GM19193 (cell line): Measurements from ENCODE around the gene PLXNA4.

ENCODE experiments used
- POLR2A ChIP-seq: IDR thresholded peaks from 4 replicates; pipeline ENCODE4 v1.6.1; 2011; ENCODE audit not compliant: insufficient read depth, insufficient read length; ENCODE audit errors: extremely low read depth

The PLXNA4 gene

DNA sequence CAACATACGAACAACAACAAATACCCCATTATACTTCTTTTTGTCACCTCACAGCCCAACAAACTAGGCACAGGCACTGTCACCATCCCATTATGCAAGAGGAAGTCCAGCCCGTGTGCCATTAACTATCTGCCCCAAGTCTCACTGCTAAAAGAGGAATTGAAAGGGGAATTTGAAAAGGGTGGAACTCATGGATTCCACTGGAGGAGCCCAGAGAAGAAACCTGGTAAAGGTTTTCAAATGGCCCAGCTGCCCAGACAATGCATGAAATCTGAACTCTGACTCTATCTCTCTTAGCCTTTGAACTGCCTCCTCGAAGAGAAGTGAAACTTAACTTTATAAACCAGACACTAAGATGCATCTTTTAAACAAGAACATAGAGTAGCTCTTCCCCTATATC, 130.0 kb downstream of the PLXNA4 start:
- TF ChIP-seq POLR2A = no peak

DNA sequence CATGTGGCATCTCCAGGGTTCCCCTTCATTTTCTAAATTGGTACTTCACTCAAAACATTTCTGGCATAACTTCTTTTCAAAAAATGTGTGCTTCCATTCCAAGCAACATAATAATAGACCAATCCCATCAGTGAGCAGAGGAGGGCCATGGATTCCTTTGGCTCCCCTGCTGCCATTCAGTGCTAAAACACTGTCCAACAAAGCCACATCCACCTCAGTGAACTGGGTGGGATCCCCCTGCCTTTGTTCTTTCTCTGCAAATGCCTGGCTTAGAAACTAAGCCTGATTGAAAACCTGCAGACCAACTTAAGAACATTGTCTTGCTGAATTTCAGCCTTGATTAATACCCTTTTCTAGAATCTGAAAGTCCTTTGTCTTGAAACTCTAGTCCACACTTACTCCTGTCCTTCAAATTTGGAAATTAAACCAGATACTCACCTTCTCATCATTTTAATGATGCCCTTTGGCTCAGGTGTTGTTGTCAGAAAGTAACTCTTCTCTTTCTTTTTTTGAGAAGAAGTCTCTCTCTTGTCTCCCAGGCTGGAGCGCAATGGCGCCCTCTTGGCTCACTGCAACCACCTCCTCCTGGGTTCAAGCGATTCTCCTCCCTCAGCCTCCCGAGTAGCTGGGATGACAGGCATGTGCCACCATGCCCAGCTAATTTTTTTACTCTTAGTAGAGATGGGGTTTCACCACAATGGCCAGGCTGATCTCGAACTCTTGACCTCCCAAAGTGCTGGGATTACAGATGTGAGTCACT, 132.3 kb downstream of the PLXNA4 start:
- no peak for TF ChIP-seq POLR2A

DNA sequence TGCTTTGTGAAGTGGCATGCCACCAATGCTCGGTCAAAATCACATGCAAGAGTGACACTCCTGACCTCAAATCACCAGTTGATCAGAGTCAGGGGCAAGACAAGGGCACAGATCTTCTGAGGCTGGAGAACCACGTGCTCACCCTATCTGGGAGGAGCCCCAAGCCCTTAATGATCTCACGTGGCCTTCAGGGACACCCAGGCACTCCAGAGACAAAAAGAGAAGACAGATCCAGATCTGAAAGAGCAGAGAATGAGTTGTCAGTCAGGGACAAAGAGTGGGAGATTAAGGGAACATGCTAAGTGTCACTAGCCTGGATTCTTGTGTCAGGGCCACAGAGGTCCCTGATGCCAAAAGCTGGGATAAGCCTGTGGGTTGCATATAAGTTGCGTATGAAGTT, 134.3 kb downstream of the PLXNA4 start:
- no peak for TF ChIP-seq POLR2A

DNA sequence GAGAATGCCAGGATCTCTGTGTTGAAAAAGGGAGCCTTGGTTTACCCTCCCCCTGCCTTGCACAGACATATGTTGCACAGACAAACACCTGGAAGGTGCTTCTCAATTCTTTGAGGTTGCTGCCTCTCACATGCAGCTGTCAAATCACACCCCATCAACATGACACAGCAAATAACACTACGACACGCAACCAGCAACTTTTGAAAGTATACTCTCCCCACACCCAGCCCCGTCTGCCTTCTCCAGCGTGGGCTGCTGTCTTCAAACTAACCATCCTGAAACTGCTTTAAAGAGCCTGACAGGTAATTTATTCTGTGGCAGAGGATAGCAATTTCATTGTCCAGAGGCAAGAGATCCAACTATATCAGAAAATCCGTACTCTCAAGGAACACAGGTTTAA, 136.1 kb downstream of the PLXNA4 start:
- TF ChIP-seq POLR2A = no peak

DNA sequence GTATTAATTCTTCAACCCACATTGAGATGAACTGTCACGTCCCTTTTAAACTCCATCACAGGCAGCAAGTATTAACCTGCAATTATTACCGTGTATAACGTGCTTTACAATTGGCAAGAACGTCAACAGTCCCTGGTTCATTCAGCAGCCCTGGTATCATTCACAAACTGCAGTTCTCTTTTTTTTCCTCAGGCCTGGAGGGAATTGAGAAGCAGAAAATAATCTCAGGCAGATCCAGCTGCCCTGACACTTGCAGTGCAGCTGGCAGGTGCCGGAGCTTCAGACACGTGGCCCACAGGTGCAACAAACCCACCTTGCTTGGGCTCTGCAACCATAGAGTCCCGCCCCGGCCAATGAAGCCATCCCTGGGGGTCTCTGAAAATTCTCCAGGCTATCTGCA, 137.3 kb downstream of the PLXNA4 start:
- TF ChIP-seq POLR2A = no peak

DNA sequence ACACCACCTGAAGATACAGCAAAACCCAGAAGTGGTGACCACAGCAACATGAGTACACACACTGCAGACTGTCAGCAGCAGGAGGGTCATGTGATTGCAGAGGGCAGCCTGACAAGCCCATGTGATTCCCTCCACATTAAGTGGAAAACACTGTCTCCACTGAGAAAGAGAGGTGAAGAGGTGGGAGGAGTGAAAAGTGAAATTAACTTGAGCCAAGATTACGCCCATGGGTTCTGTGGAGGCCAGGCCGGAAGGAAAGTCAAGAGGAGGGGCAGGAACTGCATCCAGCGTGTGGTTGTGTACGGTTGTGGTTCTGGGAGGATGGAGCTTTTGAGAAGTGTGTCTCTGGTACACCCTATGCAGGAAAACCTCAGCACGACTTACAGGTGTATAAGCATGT, 138.5 kb downstream of the PLXNA4 start:
- TF ChIP-seq POLR2A = no peak

DNA sequence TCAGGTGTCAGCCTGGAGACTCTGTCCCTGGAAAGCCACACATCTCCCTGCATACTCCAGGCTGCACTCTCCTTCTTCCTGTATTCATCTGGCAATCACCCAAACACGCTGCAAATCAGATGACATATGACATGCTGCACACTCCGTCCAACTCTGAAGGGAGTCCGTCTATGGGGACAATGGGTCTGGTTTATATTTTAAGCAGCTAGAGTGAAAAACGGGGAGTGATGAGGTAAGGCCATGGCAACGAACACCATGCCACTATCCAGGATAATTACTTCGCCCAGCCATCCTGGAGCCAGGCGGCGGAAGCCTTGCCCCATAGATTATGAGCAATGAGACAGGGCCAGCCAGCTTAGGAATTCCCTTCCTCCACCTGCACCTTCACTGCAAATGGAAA, 140.1 kb downstream of the PLXNA4 start:
- no peak for TF ChIP-seq POLR2A

DNA sequence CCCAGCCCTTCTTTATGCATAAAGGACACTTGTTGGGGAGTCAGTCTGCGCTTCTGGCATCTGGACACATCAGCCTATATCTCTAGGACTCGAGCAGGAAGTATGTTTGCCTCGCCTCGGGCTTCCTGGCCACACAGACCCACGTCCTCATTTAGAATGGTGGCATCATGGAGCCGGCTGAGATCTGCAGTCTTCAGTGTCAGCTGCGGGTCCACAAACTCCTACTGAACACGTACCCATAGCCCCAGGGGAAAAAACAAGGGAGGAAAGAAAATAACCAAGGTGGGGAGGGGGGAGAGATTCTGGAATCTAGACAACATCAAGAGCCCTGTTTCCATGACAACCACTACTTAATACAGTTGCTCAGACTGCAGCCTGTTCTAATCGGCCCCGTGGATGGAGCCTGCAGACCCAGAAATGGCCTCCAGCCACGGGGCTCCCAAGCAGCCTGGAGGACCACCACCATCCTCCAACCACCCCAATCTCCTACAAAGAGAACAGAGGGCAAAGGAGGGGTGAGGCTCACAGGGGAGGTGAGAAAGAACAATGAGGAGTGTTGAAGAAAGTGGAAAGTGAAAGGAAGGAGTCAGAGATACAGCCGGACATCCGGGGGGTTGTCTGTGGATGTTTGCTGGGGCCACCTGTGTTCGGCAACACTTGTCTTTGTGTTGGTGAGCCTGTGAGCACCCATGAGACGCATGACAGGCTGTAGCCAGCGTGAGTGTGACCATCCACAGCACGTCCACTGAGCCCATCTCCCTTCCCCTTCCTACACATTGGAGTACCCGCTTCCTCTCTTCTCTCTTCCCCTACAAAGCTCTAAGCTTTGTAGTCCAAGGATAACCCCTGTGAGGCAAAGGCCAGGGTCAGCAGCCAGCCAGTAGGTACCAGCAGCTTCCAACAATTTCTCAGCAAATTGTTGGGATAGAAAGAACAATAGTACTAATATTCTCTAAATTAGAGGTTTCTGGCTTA, 141.0 kb downstream of the PLXNA4 start:
- no peak for TF ChIP-seq POLR2A

DNA sequence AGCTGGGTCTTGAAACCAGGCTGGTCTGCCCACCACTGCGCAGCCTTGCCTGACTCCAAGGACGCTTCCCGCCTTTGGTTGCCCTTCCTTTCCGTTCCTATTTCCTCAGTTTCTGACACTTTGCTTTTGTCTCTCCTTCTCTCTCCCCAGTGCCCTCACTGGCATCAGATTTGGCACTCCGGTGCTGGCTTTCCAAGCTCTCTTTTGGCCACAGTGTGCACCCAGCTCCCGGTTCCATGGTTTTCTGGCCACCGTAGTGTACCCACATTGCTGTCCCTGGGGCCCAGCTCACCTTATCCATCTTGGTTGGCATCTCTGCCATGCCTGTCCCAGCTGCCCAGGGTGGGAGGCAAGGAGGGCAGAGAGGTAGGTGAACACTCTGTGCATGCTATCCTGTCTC, 142.2 kb downstream of the PLXNA4 start:
- TF ChIP-seq POLR2A = no peak

DNA sequence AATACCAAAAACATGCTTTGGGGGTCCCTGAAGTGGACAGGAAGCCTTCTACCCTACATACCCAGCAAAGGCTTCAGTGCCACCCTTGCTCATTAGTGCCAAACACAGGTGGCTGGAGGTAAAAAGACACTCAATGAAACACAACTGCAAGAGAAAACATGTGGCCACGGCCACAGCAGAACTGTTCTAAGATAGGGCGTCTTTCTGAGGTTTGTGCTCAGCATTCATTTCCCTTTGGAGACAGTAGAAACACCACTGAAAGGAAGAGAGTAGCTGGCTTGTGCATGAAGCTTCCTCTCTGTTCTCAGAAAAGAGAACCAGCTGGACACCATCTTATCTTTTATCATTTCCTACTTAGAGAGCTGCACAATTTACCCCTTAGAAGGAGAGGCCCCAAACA, 143.0 kb downstream of the PLXNA4 start:
- no peak for TF ChIP-seq POLR2A

DNA sequence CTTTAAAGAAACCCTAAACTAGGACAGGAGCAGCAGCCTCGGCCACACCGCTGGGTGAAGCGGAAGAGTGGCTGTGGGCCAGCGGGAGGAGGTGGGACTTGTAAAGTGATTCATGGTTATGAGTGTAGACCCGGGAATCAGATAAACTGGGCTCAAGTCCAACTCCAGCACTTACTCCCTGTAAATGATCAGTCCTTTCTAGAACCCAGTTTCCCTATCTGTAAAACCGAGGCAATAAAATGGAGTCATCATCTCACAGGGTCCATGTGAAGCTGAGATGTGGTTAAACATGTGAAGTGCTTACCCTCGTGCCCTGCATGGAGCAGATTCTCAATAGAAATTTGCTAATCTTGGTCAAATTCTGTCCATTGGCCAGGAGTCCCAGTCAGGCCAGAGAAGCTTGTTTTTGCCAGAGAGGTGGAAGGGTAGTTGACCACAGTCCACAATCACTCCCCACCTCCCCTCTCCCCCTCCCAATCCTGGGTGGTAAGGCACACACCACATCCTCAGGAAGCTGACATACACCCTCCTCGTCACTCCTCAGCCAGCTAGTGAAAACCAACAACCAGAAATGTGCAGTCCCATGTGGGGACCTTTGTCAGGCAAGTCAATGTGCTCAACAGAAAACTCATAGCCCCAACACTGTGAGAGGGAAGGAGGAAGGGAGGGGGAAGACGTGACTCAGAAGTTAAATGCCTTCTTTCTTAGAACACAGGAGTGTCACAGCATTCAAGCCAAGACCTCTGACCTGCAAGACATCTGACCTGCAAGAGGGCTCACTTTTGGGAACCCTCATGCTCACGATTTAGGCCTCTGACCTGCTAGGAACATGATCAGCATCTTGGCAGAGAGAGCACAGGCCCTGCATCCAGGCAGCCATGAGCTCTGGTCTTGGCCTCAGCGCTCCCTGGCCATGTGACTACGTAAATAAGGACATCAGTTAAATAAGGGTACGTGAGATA, 145.1 kb downstream of the PLXNA4 start:
- TF ChIP-seq POLR2A = no peak

DNA sequence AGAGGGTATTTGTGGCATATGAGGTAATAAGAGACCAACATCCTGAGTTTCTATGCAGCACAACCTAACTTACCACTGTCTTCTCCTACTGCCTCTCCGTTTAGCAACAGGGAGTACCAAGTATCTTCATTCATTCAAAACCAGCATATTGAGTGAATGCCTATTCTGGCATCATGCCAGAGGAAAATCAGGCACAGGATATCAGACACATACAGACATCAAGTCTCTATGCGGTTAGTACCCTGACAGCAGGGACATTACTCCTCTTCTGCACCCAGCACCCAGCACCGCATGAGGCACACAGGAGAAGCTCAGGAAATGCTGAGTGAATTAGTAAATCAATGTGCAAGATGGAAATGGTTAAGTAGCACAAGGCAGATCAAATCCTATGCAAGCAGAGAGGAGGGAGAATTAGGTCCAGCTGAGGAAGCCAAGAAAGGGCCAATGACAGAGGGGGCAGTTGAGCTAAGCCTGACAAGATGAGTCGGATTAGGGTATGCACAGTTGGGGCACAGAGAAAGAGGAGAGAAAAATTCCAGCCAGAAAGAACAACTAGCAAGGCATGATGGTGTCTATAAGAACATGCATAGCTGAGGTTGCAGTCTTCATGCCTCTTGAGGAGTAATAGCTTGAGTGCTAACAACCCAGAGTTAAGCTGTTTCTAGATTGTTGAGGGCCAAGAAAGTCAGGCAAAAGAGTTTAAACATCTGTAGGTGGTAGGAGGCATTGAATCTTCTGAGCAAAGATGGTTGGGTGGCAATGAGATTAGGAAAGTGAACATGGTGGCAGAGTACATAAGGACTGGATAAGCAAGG, 146.0 kb downstream of the PLXNA4 start:
- no peak for TF ChIP-seq POLR2A

DNA sequence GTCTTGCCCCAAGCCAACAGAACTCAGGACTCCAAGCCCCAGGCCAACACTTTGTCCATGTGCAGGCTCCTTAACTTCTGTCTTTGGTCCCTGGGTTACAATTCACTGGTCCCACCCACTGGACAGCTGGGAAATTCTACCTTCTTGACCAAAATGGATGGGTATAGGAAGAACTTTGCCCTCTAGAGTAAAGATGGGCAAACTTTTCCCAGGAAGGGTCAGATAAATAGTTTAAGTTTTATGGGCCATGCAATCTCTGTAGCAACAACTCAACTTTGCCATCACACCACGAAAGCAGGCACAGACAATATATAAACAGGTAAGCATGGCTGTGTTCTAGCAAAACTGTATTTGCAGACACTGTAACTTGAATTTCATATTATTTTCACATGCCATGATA, 147.1 kb downstream of the PLXNA4 start:
- TF ChIP-seq POLR2A = no peak
